GM12865 (cell line): ENCODE data around the gene RLBP1.
"Not testable (repeated sequence)": the region's sequence is repeated elsewhere in the genome, so short reads cannot be mapped to it uniquely, and the experiment has no call there.

ENCODE experiments used
- DNase-seq: peaks from one replicate; pipeline ENCODE4 v3.0.0; 2010; ENCODE audit warnings: low read depth
- H3K4me3 ChIP-seq: 2 replicates; pipeline ENCODE4 v1.5.1; 2011; ENCODE audit warnings: mild to moderate bottlenecking, low read depth, low read length, control low read depth
- TF ChIP-seq, protein P1 (sequence below): IDR thresholded peaks from 2 replicates; pipeline ENCODE4 v1.5.1; 2011; ENCODE audit warnings: low read length, control low read depth, low read depth, inconsistent platforms; ENCODE audit not compliant: insufficient read depth; ENCODE audit errors: missing control alignments

RLBP1 gene

GRCh38 chr15:89221543-89221942, at the start of gene RLBP1:
Gene RLBP1 (minus strand): TSS chr15:89221579. CDS start chr15:89218975, 2,604 bp downstream.
- TF ChIP-seq, protein P1, sequence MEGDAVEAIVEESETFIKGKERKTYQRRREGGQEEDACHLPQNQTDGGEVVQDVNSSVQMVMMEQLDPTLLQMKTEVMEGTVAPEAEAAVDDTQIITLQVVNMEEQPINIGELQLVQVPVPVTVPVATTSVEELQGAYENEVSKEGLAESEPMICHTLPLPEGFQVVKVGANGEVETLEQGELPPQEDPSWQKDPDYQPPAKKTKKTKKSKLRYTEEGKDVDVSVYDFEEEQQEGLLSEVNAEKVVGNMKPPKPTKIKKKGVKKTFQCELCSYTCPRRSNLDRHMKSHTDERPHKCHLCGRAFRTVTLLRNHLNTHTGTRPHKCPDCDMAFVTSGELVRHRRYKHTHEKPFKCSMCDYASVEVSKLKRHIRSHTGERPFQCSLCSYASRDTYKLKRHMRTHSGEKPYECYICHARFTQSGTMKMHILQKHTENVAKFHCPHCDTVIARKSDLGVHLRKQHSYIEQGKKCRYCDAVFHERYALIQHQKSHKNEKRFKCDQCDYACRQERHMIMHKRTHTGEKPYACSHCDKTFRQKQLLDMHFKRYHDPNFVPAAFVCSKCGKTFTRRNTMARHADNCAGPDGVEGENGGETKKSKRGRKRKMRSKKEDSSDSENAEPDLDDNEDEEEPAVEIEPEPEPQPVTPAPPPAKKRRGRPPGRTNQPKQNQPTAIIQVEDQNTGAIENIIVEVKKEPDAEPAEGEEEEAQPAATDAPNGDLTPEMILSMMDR: no peak
- DNase-seq: no peak
- no peak within 1 kb of the TSS for H3K4me3 ChIP-seq

- not testable (repeated sequence) for DNase-seq, H3K4me3 ChIP-seq
Measured at GRCh38 chr15:89250142-89250541, 28.8 kb upstream of the RLBP1 start.

- TF ChIP-seq, protein P1: no peak
- no peak for DNase-seq
- no peak overlapping the region for H3K4me3 ChIP-seq
Measured at GRCh38 chr15:89248584-89248983, 27.2 kb upstream of the RLBP1 start.

DNA sequence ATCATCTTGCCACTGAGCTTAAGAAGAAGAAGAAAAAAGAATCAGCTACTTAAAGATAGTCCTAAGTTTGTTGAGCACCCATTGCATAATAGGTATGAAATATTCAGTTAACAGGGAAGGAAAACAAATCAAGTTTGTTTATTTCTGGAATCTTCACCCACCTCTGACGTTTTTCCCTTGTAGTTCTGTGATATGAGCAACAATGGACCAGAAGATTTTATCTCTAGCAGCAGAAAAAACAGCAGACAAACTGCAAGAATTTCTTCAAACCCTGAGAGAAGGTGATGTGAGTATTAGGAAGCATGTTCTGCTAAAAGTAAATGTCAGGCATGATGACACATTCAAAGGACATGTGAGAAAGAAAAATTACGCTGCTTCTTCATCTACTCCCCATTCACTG, 26.1 kb upstream of the RLBP1 start:
- H3K4me3 ChIP-seq: no peak overlapping the region
- no peak for DNase-seq
- TF ChIP-seq, protein P1: no peak

- H3K4me3 ChIP-seq: peak overlapping the region; percentile 97
- TF ChIP-seq, protein P1: no peak
- DNase-seq: peak; percentile 56
Measured at GRCh38 chr15:89244574-89244903, 23.2 kb upstream of the RLBP1 start.

GRCh38 chr15:89243691-89244573, 22.6 kb upstream of the RLBP1 start, which contains the start of gene FANCI:
Gene FANCI (plus strand): TSS chr15:89243979. CDS start chr15:89247648, 3,669 bp downstream.
- TF ChIP-seq, protein P1: peak; percentile 50
- peak within 1 kb of the TSS; percentile 97 for H3K4me3 ChIP-seq
- DNase-seq: peak; percentile 97

GRCh38 chr15:89243046-89243690, 21.8 kb upstream of the RLBP1 start:
- DNase-seq: no peak

GRCh38 chr15:89239883-89240810, 18.8 kb upstream of the RLBP1 start:
- not testable (repeated sequence) for DNase-seq, H3K4me3 ChIP-seq

More at GRCh38 chr15:89243046-89243690, 21.8 kb upstream of the RLBP1 start:
- peak overlapping the region; percentile 97 for H3K4me3 ChIP-seq
- TF ChIP-seq, protein P1: no peak
